Caco-2 (cell line): ENCODE data around the gene ALOX15B. TPM values are rescaled to one million over a fixed set of nuclear protein-coding genes. Genes with fewer than 3 reads are reported as not detected.

ENCODE experiments used
- Bru-seq: library from RNA; stranded (reverse); fragments of 400-500 nt; gene quantifications from one replicate; lab custom pipeline; 2021; lab: Mats Ljungman, UMichigan
- BruChase-seq, 2 experiments: library from RNA; stranded (reverse); fragments of 400-500 nt; gene quantifications; one replicate each; lab custom pipeline; 2021; lab: Mats Ljungman, UMichigan
- BruUV-seq: library from RNA; stranded (reverse); fragments of 400-500 nt; replicated peaks from 2 replicates; lab custom pipeline; 2021; lab: Mats Ljungman, UMichigan
- CTCF ChIA-PET: fragments of 300-600 bp; sonication (Branson Sonifier 250); formaldehyde crosslinking; loops from one replicate; lab custom pipeline; 2022; ENCODE audit warnings: antibody characterized with exemption; lab: Charles Lee
- POLR2A ChIA-PET: fragments of 300-600 bp; sonication (Branson Sonifier 250); formaldehyde crosslinking; loops from one replicate; lab custom pipeline; 2022; ENCODE audit warnings: antibody characterized with exemption; lab: Charles Lee
- DNase-seq, 2 experiments: peaks; one replicate each; pipeline versions ENCODE4 v3.0.0 to v3.0.0-alpha.2; 2020 to 2022
- H3K27me3 ChIP-seq: replicated peaks from 2 replicates; pipeline ENCODE4 v1.6.0; 2011; ENCODE audit warnings: low read length; ENCODE audit not compliant: control insufficient read depth, insufficient read depth
- H3K36me3 ChIP-seq: 2 replicates; pipeline ENCODE4 v1.5.1; 2011; ENCODE audit warnings: low read length; ENCODE audit not compliant: control insufficient read depth, insufficient read depth
- H3K4me1 ChIP-seq: fragments of 250-450 bp; sonication (Bioruptor Pico); 2 replicates; pipeline ENCODE4 v1.5.1; 2020; ENCODE audit warnings: mild to moderate bottlenecking
- H3K4me3 ChIP-seq: 2 replicates; pipeline ENCODE4 v1.5.1; 2011; ENCODE audit warnings: low read depth, mild to moderate bottlenecking, control low read depth, low read length
- H3K9me3 ChIP-seq: fragments of 250-450 bp; sonication (Bioruptor Pico); 2 replicates; pipeline ENCODE4 v1.5.1; 2020; ENCODE audit warnings: mild to moderate bottlenecking, moderate library complexity
- H3K27ac Mint-ChIP-seq: one replicate; pipeline ENCODE4 v1.8.0; 2022; ENCODE audit warnings: mixed read lengths; ENCODE audit not compliant: unreplicated experiment
- H3K27me3 Mint-ChIP-seq: one replicate; pipeline ENCODE4 v1.8.0; 2022; ENCODE audit warnings: mixed read lengths; ENCODE audit not compliant: insufficient read depth, unreplicated experiment
- H3K36me3 Mint-ChIP-seq: one replicate; pipeline ENCODE4 v1.8.0; 2022; ENCODE audit warnings: mild to moderate bottlenecking, mixed read lengths; ENCODE audit not compliant: insufficient read depth, unreplicated experiment
- H3K4me1 Mint-ChIP-seq: one replicate; pipeline ENCODE4 v1.8.0; 2022; ENCODE audit warnings: low read depth, mixed read lengths; ENCODE audit not compliant: unreplicated experiment
- H3K4me3 Mint-ChIP-seq: one replicate; pipeline ENCODE4 v1.8.0; 2022; ENCODE audit warnings: mild to moderate bottlenecking, moderate library complexity, mixed read lengths; ENCODE audit not compliant: unreplicated experiment
- H3K9me3 Mint-ChIP-seq: one replicate; pipeline ENCODE4 v1.8.0; 2022; ENCODE audit warnings: mixed read lengths; ENCODE audit not compliant: unreplicated experiment
- CTCF ChIP-seq, 2 experiments: fragments of 200-600 bp in 1 of 2; IDR thresholded peaks; 1 replicate in 1 of 2; 2 replicates in 1 of 2; pipeline versions ENCODE4 v1.5.1 to v1.8.0; 2011 to 2022; ENCODE audit warnings: antibody characterized with exemption in 1 of 2, control low read depth in 1 of 2, inconsistent platforms in 1 of 2, low read depth in 1 of 2, low read length in 1 of 2, mild to moderate bottlenecking in 1 of 2, moderate library complexity in 1 of 2; ENCODE audit not compliant: insufficient read depth in 1 of 2, severe bottlenecking in 1 of 2, unreplicated experiment in 1 of 2
- intact Hi-C: fragments of 100-400 bp; cut with micrococcal nuclease; formaldehyde crosslinking; loops from one replicate; pipeline ENCODE4 v1.10.0; 2022; ENCODE audit not compliant: unreplicated experiment
- long read RNA-seq: library from polyadenylated mRNA; stranded (forward); transcript quantifications from one replicate; pipeline ENCODE4 v2.0.0, GENCODE V29; 2022
- total RNA-seq: library from RNA; stranded (reverse); gene quantifications from 2 replicates; pipeline ENCODE4 v1.2.3, GENCODE V29; 2022

Gene ALOX15B, protein sequence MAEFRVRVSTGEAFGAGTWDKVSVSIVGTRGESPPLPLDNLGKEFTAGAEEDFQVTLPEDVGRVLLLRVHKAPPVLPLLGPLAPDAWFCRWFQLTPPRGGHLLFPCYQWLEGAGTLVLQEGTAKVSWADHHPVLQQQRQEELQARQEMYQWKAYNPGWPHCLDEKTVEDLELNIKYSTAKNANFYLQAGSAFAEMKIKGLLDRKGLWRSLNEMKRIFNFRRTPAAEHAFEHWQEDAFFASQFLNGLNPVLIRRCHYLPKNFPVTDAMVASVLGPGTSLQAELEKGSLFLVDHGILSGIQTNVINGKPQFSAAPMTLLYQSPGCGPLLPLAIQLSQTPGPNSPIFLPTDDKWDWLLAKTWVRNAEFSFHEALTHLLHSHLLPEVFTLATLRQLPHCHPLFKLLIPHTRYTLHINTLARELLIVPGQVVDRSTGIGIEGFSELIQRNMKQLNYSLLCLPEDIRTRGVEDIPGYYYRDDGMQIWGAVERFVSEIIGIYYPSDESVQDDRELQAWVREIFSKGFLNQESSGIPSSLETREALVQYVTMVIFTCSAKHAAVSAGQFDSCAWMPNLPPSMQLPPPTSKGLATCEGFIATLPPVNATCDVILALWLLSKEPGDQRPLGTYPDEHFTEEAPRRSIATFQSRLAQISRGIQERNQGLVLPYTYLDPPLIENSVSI
- total RNA-seq, result not detected in 2 replicates
- not detected for Bru-seq, nascent RNA
- not detected for BruChase-seq, experiment 1, labeled RNA remaining after a 2-hour chase
- BruChase-seq, experiment 2, labeled RNA remaining after a 6-hour chase, result percentile 5 among the genes with signal in this experiment
- long read RNA-seq, result 0 reads

GRCh38 chr17:8038954-8039610, at the start of gene ALOX15B:
Gene ALOX15B (plus strand): TSS chr17:8039059. CDS start chr17:8039156, 97 bp downstream.
- POLR2A ChIA-PET, result no interaction called here
- no peaks in the 10 kb centered on the region for H3K27me3 ChIP-seq
- no peak within 1 kb of the TSS for H3K4me3 ChIP-seq
- Mint-ChIP-seq H3K36me3 (no peaks in the 10 kb centered on the region), H3K9me3 (no peaks in the 10 kb centered on the region), H3K27me3 (no peaks in the 10 kb centered on the region), H3K27ac (no peak within 1 kb of the TSS), H3K4me1 (no peaks in the 10 kb centered on the region), H3K4me3 (no peak within 1 kb of the TSS)
- no peak for TF ChIP-seq CTCF (IDR thresholded peaks at IDR 0.05; ENCODE audit: insufficient read depth in 1 of 2, low read depth in 1 of 2, low read length in 1 of 2, severe bottlenecking in 1 of 2, unreplicated experiment in 1 of 2)
- no peaks in the 10 kb centered on the region for H3K9me3 ChIP-seq
- BruUV-seq, result no TSS peak
- no peak for DNase-seq
- H3K36me3 ChIP-seq, result no peaks in the 10 kb centered on the region
- CTCF ChIA-PET, result no interaction called here
- peaks cover 7% of the 10 kb centered on the region for H3K4me1 ChIP-seq
- intact Hi-C loops, result no loop called here

DNA sequence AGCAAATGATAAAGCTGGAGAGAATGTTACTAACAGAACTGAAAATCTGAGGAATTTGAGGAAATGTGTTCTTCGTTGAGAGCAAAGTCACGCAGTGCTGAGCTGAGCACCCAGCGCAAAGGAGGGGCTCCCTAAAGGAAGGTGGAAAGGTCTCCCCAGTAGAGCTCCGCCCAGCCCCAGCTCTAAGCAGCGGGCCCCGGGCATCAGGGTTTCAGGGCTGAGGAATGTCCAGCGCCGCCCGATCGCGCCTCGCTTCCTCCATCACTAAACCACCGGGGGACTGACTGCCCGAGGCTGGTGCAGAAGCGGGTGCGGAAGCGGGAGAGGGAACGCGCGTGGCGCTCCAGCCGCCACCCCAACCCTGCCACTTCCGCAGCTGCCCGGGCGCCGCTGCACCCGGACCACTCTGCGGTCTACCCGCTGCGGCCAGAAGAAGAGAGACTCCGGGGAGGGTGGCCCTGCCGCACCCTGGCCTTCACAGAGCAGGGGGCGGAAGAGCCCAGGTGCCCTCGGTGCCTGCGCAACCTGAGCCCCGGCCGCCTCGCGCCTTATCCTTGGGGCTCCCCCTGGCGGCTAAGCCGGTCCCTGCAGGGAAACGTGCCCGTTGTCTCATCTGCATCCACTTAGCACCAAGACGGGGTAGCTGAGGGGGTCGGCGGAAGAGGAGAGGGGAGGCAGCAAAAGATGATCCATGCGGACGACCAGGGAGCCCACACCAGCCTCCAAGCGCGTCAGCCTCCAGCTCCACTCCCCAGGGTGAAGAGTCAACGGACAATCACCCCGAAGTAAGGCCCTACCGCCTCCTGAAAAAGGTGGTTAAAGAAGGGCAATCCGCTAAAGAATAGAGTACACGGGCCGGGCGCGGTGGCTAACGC, 48.8 kb upstream of the ALOX15B start:
- no peaks in the 10 kb centered on the region for H3K4me1 Mint-ChIP-seq
- ChIA-PET POLR2A (no interaction called here), CTCF (interaction anchor here (0.6 to 2.6 kb wide), 11 partner anchors 12 to 246 kb away, joined by 3 to 21 read pairs (median 4); partner anchors contain the start of genes CNTROB, GUCY2D, RNF227 and TRAPPC1)
- no peaks in the 10 kb centered on the region for H3K9me3 Mint-ChIP-seq
- H3K27ac Mint-ChIP-seq, result no peak overlapping the region
- H3K4me3 Mint-ChIP-seq, result peak overlapping the region; percentile 61
- H3K9me3 ChIP-seq, result no peaks in the 10 kb centered on the region
- H3K4me1 ChIP-seq, result no peaks in the 10 kb centered on the region
- no peaks in the 10 kb centered on the region for H3K27me3 Mint-ChIP-seq
- DNase-seq, result peak; percentile 66 to 88
- no TSS peak for BruUV-seq
- peak overlapping the region; percentile 57 for H3K4me3 ChIP-seq
- intact Hi-C loops, result loop anchor here (1.0 to 10.0 kb wide), 5 partner anchors 51 to 245 kb away; partner anchors contain the start of genes CNTROB and TRAPPC1
- no peaks in the 10 kb centered on the region for H3K27me3 ChIP-seq
- H3K36me3 Mint-ChIP-seq, result no peaks in the 10 kb centered on the region
- peak; percentile 75 to 80 for TF ChIP-seq CTCF (IDR thresholded peaks at IDR 0.05; ENCODE audit: insufficient read depth in 1 of 2, low read depth in 1 of 2, low read length in 1 of 2, severe bottlenecking in 1 of 2, unreplicated experiment in 1 of 2)
- no peaks in the 10 kb centered on the region for H3K36me3 ChIP-seq
